Activated T-helper 1 cell treated with anti-CD3 and anti-CD28 coated beads, Interleukin-2, amount 50 U/mL, for 16 hours (primary cell): ENCODE measurements around the gene SNHG17.

Experiments
- DNase-seq, 2 donors: peaks; one replicate each; pipeline ENCODE4 v3.0.0-alpha.2; 2020; ENCODE audit warnings: low read depth in 1 of 2, low spot score in 1 of 2

The SNHG17 gene

DNA sequence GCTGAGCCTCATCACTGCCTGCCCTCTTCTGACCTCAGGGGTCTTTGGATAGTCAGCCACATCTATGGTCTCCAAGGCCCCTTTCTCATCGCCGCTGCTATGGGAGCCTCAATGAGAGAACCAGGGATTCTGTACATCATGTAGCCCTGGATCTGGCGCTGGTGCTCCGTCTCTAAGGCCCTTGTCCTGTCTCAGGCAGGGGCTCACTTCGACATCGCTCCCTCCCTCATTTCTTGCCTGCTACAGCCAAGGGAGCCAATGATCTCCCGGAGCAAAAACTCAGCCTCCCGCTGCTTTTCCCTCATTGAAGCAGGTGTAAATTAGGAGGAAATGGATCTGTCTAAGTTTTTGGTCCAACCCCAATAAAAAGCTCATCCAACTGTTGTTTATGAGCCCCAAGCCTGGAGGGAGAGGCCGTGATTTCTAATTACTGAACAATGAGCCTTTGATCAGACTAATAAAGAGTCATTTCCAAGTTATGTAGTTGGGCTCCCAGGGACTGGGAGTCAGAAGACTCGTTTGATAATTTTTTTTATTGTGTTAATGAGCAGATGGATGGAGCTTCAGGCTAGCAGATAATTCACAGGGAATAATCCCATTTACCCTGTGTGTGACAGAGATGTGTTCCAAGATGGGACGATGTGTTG lies 58.0 kb downstream of the SNHG17 start:
- no peak for DNase-seq

GRCh38 chr20:38373898-38374297 lies 61.2 kb downstream of the SNHG17 start:
- DNase-seq: no peak

GRCh38 chr20:38373231-38373867 lies 61.8 kb downstream of the SNHG17 start:
- DNase-seq: no peak

GRCh38 chr20:38372806-38373205 lies 62.3 kb downstream of the SNHG17 start:
- DNase-seq: no peak
